Left renal cortex interstitium (tissue), 4 donors: Measurements from ENCODE around the gene ASMT. TPM values are rescaled to one million over a fixed set of nuclear protein-coding genes. Genes with fewer than 3 reads are reported as not detected.
A peak's percentile ranks its signal among the peaks of the same experiment; 100 is the strongest.
"Not testable (repeated sequence)": the region's sequence is repeated elsewhere in the genome, so short reads cannot be mapped to it uniquely, and the experiment has no call there.

ENCODE experiments used
- DNase-seq, 4 donors: peaks; one replicate each; pipeline ENCODE4 v3.0.0-alpha.2; 2013; ENCODE audit warnings: low read depth in 4 of 4, low spot score in 2 of 4, missing footprints in 1 of 4
- polyA plus RNA-seq, 4 donors: library from polyadenylated mRNA; unstranded; fragments of 120-200 nt; gene quantifications; one replicate each; pipeline ENCODE4 v1.2.1, GENCODE V29; 2013; ENCODE audit not compliant: insufficient read length in 4 of 4

ASMT gene
- polyA plus RNA-seq, 4 donors = 0.21 to 0.44 TPM; not detected in 2

DNA sequence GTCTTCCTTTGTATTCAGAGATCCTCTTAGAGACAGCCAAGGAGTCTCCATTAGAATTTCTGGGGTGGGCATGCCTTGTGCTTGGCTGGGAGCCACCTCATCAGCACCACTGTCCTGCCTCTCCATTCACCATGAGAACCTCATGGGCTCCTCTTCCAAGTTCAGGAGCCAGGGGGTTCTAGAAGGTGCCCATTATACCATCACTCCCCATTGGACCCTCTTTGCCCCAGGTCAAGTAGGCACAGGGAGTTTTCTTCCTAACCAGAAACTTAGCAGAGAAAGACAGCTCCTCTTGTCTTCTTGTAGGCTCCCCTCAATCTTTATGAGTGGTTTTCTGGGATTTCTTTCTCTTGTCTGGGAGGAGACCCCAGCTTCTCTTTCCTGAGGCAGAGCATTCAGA lies 31.1 kb downstream of the ASMT start:
- DNase-seq = no peak

DNA sequence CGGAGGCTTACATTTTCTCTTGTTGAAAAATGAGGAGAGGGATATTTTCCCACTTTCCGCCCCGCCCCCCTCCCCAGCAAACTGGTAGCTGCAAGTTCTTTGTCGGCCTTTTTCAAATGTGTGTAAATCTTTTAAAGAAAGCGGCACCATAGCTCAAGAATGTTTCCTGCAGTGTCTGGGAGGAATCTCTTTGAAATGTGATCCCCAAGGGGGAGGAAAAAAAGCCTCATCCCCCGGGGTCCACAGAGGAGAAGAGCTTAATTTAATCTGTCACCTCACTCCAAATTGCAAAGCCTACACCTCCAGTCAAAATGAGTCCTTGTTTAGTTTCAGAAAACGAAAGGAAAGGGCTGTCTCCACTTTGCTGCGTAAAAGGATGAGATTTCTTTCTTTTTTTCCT lies 34.8 kb downstream of the ASMT start:
- DNase-seq = peak; percentile 44 to 80 (median 66)

DNA sequence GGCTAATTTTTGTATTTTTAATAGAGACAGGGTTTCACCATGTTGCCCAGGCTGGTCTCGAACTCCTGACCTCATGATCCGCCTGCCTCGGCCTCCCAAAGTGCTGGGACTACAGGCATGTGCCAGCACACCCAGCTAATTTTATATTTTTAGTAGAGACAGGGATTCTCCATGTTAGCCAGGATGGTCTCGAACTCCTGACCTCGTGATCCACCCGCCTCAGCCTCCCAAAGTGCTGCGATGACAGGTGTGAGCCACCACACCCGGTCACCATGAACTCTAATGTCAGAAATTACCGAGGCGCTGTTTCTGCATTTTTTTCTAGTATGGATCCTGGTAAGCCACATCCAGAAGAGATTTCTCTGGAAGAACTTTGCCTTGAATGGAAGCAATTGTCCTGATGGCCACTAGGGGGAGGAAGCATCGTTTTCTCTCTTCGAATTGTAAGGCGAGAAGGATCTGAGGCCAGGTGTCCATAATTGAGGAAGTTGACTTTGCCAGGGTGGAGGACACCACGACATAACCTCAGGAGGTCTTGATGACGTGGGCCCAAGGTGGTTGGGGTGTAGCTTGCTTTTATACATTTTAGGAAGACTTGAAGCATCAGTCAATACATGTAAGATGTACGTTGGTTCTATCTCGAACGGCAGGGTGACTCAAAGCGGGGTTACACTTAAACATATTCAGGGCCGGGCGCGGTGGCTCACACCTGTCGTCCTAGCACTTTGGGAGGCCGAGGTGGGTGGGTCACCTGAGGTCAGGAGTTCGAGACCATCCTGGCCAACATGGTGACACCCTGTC lies 37.4 kb downstream of the ASMT start:
- DNase-seq = peak in 1 of 4 donors; percentile 31

DNA sequence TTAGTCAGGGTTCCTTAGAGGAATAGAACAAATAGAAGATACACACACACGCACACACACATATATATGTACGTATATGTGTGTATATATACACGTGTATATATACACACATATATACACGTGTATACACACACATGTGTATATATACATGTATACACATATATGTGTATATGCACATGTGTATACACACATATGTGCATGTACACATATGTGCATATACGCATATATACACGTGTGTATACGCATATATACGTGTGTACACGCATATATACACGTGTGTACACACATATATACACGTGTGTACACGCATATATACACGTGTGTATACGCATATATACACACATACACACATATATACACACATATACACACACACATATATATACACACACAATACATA lies 41.5 kb downstream of the ASMT start:
- DNase-seq = no peak

DNA sequence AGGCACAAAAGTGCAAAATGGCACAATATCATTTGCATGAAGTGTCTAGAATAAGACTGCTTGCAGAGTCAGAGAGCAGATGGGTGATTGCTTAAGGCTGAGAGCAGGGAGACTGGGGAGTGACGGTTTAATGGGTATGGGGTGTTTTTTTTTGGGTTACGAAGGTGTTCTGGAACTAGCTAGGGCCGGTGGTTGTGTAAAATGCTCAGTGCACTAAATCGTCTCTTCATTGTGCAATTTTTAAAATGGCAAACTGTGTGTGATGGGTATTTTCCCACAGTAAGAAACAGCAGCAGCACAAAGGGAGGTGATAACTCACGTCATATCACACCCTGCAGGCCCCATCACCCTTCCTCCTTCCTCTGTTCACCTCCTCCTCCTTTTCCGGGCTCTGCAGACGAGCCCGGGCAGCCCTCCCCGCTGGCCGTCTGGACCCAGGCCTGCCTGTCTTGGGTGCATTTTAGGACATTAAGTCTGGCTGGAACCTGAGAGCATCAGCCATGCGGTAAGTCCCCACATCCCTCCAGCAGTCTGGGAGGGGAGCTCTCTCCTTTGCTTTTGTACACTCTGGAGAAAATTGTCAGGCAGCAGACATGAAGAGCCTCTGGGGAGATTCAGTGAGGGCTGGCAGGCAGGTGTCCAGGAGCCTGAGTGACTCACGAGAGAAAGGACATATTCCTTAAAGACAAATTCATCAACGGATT lies 42.7 kb downstream of the ASMT start:
- peak in 3 of 4 donors; percentile 41 to 47 (median 45) for DNase-seq

DNA sequence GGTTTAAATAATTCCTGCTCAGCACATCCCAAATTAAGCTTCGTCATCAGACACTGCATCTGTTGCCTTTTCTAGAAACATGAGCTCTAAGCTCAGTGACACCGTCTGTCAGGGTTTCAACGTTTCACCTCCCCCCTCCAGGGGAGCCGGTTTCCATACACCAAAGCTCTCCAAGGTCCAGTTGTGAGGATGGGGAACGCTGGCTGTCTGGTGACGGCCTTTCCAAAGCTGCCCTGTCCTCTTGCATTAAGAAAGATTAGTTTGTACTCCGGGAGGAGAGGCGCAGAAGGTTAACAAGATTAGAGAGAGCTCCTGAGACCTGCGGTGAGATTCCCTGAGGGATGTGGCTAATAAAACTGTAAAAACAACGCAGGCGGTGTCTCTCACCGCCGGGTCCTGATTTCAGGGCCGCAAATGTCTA lies 43.2 kb downstream of the ASMT start:
- peak in 2 of 4 donors; percentile 32 to 43 for DNase-seq

DNA sequence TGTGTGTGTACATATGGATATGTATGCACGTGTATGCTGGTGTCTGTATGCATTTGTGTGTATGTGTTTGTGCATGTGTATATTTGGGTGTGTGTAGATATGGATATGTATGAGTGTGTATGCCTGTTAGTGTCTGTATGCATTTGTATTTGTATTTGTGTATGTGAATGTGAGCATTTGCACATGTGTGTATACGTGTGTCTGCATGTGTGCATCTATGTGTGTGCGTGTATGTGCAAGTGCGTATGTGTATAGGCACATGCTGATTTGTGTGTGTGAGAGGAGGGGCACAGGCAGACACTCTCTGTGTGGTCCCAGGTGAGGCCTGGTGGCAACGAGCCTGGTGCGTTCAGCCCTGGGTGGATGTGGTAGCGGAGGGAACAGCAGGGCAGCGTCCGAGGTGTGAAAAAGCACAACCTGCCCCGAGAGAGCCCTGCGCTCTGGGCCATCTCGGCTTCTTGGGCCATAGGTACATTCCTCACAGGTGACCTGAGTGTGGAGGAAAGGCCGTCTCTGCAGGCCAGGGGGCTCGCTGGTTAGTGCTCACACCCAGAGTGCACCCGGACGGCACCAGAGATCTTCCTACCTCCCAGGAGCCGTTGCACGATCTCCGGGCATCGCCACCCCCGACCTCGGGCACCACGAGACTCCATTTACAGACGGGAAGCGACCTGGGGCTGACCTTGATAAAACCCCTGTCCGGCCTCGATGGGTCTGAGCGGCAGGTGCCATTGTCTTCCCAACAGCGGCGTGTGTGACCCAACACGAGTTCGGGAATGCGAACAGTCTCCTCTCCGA lies 45.0 kb downstream of the ASMT start:
- DNase-seq = no peak

DNA sequence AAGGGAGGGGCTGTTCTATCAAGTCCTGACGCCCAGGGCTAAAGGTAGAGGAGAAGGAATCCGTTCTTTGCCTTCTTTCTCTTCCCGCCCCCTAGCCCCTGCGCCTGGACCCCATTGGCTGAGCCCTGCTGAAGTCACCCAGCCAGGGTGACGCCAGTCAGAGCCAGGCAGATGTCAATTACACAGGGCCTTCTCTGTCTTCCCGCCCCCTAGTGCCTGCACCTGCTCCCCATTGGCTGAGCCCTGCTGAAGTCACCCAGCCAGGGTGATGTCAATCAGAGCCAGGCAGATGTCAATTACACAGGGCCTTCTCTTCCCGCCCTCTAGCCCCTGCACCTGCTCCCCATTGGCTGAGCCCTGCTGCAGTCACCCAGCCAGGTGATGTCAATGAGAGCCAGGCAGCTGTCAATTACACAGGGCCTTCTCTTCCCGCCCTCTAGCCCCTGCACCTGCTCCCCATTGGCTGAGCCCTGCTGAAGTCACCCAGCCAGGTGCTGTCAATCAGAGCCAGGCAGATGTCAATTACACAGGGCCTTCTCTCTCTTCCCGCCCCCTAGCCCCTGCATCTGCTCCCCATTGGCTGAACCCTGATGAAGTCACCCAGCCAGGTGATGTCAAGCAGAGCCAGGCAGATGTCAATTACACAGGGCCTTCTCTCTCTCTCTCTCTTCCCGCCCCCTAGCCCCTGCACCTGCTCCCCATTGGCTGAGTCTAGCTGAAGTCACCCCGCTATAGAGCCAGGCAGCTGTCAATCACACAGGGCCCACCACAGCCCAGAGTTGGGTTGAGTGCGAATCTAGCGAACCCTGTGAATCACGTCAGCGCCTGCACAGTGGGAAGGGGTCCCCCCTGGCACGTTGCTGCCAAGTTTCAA lies 46.4 kb downstream of the ASMT start:
- DNase-seq = no peak

DNA sequence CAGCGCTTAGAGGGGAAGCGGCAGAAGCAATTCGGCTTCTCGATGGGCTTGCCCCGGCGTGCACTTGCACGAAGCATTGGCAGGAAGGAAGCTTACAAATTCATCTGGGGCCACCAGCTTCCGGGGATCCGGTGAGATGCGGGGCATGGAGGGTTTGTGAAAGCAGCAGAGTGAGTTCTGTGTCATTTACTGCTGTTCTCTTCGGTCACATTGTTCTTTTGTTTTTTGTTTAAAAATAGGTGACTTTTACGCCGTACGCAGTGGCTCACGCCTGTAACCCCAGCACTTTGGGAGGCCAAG lies 47.0 kb downstream of the ASMT start:
- DNase-seq = no peak

DNA sequence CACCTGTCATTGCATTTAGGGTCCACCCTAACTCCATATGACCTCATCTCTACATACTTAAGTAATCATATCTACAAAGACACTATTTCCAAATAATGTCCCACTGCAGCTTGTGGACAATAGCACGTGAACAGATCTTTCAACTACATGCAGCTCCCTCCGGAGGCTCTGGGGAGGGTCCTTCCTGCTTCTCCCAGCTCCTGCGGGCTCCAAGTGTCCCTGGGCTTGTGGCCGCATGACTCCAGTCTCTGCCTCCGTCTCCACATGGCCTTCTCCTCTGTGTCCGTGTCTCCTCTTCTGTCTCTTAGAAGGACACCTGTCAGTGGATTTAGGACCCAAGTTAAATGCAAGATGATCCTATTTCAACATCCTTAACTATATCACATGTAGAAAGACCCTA lies 52.7 kb downstream of the ASMT start:
- DNase-seq = no peak

DNA sequence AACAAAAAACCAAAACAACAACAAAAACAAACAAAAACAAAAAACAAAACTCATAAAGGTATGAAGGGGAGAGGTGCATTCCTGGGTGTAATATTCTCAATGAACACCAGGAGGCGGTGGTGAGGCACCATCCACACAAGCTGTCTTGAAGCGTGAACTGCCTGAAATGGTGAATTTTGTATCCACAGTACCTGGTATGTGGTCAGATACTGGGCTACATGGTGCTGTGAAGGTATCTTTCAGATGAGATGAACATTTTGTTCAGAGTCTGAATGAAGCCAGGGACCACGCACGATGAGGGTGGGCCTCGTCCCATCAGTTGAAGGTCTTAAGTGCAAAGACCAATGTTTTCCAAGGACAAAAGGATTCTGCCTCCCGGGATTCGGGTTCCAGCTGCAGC lies 58.5 kb downstream of the ASMT start:
- no peak for DNase-seq

DNA sequence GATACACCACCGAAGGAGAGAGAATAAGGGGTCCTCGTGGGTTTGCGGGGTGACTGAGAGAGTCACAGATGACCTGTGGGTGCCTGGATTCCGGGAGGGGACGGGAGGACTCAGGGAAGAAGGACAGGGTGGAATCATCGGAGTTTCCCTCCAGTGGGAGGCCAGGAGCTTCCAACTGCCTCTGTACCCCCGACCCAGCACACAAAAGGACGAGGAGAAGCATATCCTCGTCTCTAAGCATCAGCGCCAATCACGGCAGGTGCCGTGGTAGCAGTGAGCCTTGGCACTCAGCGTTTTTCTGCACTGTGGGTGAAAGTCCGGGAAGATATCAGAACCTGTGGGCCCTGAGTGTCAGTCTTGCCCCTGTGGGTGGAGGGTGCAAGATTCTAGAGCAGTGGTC lies 62.0 kb downstream of the ASMT start:
- no peak for DNase-seq

DNA sequence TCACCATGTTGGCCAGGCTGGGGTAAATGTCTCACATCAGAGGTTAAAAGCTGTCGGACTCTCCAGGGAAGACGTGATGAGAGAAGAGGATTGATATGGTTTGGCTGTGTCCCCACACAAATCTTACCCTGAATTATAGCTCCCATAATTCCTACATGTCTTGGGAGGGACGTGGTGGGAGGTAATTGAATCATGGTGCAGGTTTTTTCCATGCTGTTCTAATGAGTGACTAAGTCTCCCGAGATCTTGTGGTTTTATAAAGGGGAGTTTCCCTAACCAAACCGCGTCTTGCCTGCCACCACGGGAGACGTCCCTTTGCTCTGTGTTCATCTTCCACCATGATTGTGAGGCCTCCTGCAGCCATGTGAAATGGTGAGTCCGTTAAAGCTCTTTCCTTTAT lies 64.4 kb downstream of the ASMT start:
- DNase-seq = no peak

DNA sequence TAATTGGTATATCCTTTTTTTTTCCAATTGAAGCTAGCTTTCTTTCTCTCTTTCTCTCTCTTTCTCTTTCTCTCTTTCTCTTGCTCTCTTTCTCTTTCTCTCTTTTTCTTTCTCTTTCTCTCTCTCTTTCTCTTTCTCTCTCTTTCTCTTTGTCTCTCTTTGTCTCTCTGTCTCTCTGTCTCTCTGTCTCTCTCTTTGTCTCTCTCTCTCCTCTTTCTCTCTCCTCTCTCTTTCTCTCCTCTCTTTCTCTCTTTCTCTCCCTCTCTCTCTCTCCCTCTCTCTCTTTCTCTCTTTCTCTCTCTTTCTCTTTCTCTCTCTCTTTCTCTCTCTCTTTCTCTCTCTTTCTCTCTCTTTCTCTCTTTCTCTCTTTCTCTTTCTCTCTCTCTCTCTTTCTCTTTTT lies 66.6 kb downstream of the ASMT start:
- no peak for DNase-seq

DNA sequence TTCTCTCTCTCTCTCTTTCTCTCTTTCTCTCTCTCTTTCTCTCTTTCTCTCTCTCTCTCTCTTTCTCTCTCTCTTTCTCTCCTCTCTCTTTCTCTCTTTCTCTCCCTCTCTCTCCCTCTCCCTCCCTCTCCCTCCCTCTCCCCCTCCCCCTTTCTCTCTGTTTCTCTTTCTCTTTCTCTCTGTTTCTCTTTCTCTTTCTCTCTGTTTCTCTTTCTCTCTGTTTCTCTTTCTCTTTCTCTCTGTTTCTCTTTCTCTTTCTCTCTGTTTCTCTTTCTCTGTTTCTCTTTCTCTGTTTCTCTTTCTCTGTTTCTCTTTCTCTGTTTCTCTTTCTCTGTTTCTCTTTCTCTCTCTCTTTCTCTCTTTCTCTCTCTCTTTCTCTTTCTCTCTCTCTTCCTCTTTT lies 67.0 kb downstream of the ASMT start:
- not testable (repeated sequence) for DNase-seq

DNA sequence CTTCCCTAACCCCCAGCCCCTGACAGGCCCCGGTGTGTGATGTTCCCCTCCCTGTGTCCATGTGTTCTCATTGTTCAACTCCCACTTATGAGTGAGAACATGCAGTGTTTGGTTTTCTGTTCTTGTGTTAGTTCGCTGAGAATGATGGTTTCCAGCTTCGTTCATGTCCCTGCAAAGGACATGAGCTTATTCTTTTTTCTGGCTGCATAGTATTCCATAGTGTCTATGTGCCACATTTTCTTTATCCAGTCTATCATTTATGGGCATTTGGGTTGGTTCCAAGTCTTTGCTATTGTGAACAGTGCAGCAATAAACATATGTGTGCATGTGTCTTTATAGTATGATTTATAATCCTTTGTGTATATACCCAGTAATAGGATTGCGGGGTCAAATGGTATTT lies 67.6 kb downstream of the ASMT start:
- not testable (repeated sequence) for DNase-seq

DNA sequence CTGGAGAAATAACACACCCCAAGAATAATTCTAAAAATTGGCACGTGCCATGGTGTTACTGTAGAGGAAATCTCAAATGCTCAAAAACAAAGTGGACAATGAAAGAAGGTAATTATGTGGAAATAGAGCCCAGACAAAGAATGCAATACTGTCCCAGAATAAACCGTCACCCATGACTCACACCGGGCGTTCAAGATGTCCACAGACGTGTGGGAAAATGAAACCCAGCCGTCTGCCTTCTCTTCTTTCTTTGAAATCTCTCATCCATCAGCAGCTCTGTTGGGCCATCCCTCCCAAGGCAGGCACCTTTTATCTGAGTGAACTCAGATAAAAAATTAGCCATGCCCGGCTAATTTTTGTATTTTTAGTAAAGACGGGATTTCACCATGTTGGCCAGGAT lies 70.0 kb downstream of the ASMT start:
- DNase-seq = not testable (repeated sequence)

DNA sequence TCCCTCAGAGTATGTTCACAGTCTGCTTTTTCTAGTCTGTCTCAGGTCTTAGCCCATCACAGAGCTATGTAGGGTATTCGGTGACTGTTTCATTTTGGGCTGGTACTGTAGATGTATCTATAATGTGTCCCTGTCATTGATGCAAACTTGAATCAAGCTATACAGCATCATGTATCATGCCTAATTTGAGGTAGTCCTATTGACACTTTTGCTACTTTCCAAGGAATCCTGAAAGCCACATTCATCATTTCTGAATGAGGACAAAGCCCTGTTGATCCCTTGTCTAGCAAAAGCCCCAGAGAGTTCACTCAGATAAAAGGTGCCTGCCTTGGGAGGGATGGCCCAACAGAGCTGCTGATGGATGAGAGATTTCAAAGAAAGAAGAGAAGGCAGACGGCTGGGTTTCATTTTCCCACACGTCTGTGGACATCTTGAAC lies 70.6 kb downstream of the ASMT start:
- DNase-seq = not testable (repeated sequence)

DNA sequence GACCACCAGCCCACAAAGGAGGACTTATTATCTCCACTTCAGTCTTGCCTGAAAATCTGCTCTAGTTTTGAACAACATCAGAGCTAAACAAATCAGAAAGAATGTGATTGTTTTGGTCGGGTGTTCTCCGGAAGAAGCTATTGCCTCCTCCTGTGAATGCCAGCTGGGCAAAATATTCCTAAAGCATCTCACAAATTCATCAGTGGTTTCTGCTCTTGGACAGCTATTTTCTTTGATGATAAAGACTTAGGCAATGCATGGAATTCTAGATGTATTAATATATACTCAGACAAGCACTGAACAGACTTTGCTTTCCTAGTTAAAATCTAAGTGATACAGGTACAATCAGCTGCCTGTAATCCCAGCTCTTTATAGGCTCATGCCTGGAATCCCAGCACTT lies 71.8 kb downstream of the ASMT start:
- DNase-seq = no peak
